KMS-11 (cell line): ENCODE results near the gene MED27.

Source experiments
- H2AFZ ChIP-seq: fragments of 200-600 bp; sonication (generic); 2 replicates; pipeline ENCODE4 v1.6.1; 2016; ENCODE audit warnings: antibody characterized with exemption, mixed run types, low read depth
- H3K27ac ChIP-seq: fragments of 200-600 bp; sonication (generic); 2 replicates; pipeline ENCODE4 v1.6.1; 2016; ENCODE audit warnings: mild to moderate bottlenecking, mixed run types
- H3K27me3 ChIP-seq: fragments of 200-600 bp; sonication (generic); 2 replicates; pipeline ENCODE4 v1.6.1; 2017; ENCODE audit warnings: mild to moderate bottlenecking, low read depth, mixed run types, moderate library complexity; ENCODE audit not compliant: insufficient read depth
- H3K36me3 ChIP-seq: fragments of 200-600 bp; sonication (generic); 2 replicates; pipeline ENCODE4 v1.6.1; 2017; ENCODE audit warnings: mild to moderate bottlenecking, mixed run types; ENCODE audit not compliant: insufficient read depth
- H3K4me1 ChIP-seq: fragments of 200-600 bp; sonication (generic); 2 replicates; pipeline ENCODE4 v1.6.1; 2016; ENCODE audit warnings: mild to moderate bottlenecking, low read depth, mixed run types; ENCODE audit not compliant: poor library complexity, severe bottlenecking
- H3K4me2 ChIP-seq: fragments of 200-600 bp; sonication (generic); 2 replicates; pipeline ENCODE4 v1.7.0; 2016; ENCODE audit warnings: mild to moderate bottlenecking, mixed run types
- H3K4me3 ChIP-seq: fragments of 200-600 bp; sonication (generic); IDR thresholded peaks from 2 replicates; pipeline ENCODE4 v1.6.1; 2017; ENCODE audit warnings: low read depth, low read length, mixed read lengths; ENCODE audit not compliant: insufficient read depth
- H3K79me2 ChIP-seq: fragments of 200-600 bp; sonication (generic); 2 replicates; pipeline ENCODE4 v1.6.1; 2016; ENCODE audit warnings: low read depth, mixed run types; ENCODE audit not compliant: insufficient read depth
- H3K9ac ChIP-seq: fragments of 200-600 bp; sonication (generic); 2 replicates; pipeline ENCODE4 v1.6.1; 2016; ENCODE audit warnings: mild to moderate bottlenecking, mixed run types
- H4K20me1 ChIP-seq: fragments of 200-600 bp; sonication (generic); 2 replicates; pipeline ENCODE4 v1.6.1; 2016; ENCODE audit warnings: mild to moderate bottlenecking, mixed run types; ENCODE audit not compliant: insufficient read depth
- CTCF ChIP-seq: fragments of 200-600 bp; sonication (generic); conservative IDR thresholded peaks from 2 replicates; pipeline ENCODE4 v1.6.1; 2017; ENCODE audit warnings: low read depth, mild to moderate bottlenecking, antibody characterized with exemption, low read length, moderate library complexity, mixed read lengths

Gene MED27

GRCh38 chr9:132046456-132046855 lies 33.2 kb downstream of the MED27 start:
- H4K20me1 ChIP-seq, result no peaks in the 10 kb centered on the region; the same call in 1 of the 2 replicates
- H3K4me1 ChIP-seq, result no peaks in the 10 kb centered on the region
- H3K79me2 ChIP-seq, result peaks cover 14% of the 10 kb centered on the region; the same call in 1 of the 2 replicates
- no peak overlapping the region for H3K4me3 ChIP-seq
- no peaks in the 10 kb centered on the region for H3K36me3 ChIP-seq
- no peaks in the 10 kb centered on the region for H3K27me3 ChIP-seq
- H3K9ac ChIP-seq, result no peak overlapping the region
- no peak overlapping the region for H3K27ac ChIP-seq
- no peak overlapping the region for H2AFZ ChIP-seq
- no peak for TF ChIP-seq CTCF
- no peak overlapping the region for H3K4me2 ChIP-seq

- no peak overlapping the region for H3K4me2 ChIP-seq
- no peaks in the 10 kb centered on the region; the same call in 1 of the 2 replicates for H4K20me1 ChIP-seq
- 0 out of 2 replicates have a peak, but pooled peaks cover 14% of the 10 kb centered on the region for H3K79me2 ChIP-seq
- H2AFZ ChIP-seq, result no peak overlapping the region
- H3K36me3 ChIP-seq, result no peaks in the 10 kb centered on the region
- H3K27me3 ChIP-seq, result no peaks in the 10 kb centered on the region
- no peak overlapping the region for H3K4me3 ChIP-seq
- H3K4me1 ChIP-seq, result no peaks in the 10 kb centered on the region
- no peak for TF ChIP-seq CTCF
- no peak overlapping the region for H3K9ac ChIP-seq
- no peak overlapping the region for H3K27ac ChIP-seq
Measured at GRCh38 chr9:132044176-132044875, 35.3 kb downstream of the MED27 start.

GRCh38 chr9:132043708-132044107 lies 36.0 kb downstream of the MED27 start:
- H2AFZ ChIP-seq, result no peak overlapping the region
- no peak for TF ChIP-seq CTCF
- H3K4me1 ChIP-seq, result no peaks in the 10 kb centered on the region
- H4K20me1 ChIP-seq, result no peaks in the 10 kb centered on the region; the same call in 1 of the 2 replicates
- H3K79me2 ChIP-seq, result 0 out of 2 replicates have a peak, but pooled peaks cover 14% of the 10 kb centered on the region
- no peak overlapping the region for H3K27ac ChIP-seq
- H3K36me3 ChIP-seq, result no peaks in the 10 kb centered on the region
- H3K4me2 ChIP-seq, result no peak overlapping the region
- no peak overlapping the region for H3K9ac ChIP-seq
- no peaks in the 10 kb centered on the region for H3K27me3 ChIP-seq
- no peak overlapping the region for H3K4me3 ChIP-seq

- Histone ChIP-seq H3K36me3 (no peaks in the 10 kb centered on the region), H2AFZ (no peak overlapping the region), H3K27me3 (no peaks in the 10 kb centered on the region), H4K20me1 (no peaks in the 10 kb centered on the region; the same call in 1 of the 2 replicates), H3K9ac (no peak overlapping the region), H3K79me2 (0 out of 2 replicates have a peak, but pooled peaks cover 14% of the 10 kb centered on the region), H3K27ac (no peak overlapping the region), H3K4me3 (no peak overlapping the region), H3K4me2 (no peak overlapping the region), H3K4me1 (no peaks in the 10 kb centered on the region)
- no peak for TF ChIP-seq CTCF
Measured at GRCh38 chr9:132042324-132042723, 37.3 kb downstream of the MED27 start.
